Measurements from ENCODE around the gene SASH1. TPM values are rescaled to one million over a fixed set of nuclear protein-coding genes. Genes with fewer than 3 reads are reported as not detected.
"Not testable (repeated sequence)": the region's sequence is repeated elsewhere in the genome, so short reads cannot be mapped to it uniquely, and the experiment has no call there.

Gene SASH1
- total RNA-seq, 1 experiment from 2014 or later = 6.1 TPM

- in situ Hi-C loops (cut with HindIII; ENCODE audit: low pct_unique_long_range_greater_than_20kb, low sequenced_read_pairs) = no loop called here
- no peak for DNase-seq (ENCODE audit: low read depth)
These were observed 8.7 kb downstream of the SASH1 start for GRCh38 chr6:148351309-148351708.

- in situ Hi-C loops (cut with HindIII; ENCODE audit: low pct_unique_long_range_greater_than_20kb, low sequenced_read_pairs); DNase-seq (ENCODE audit: low read depth): not testable (repeated sequence)
These were observed 9.8 kb downstream of the SASH1 start for GRCh38 chr6:148352421-148352820.

GRCh38 chr6:148358196-148358785 is 15.7 kb downstream of the SASH1 start:
- DNase-seq (ENCODE audit: low read depth) = no peak
- in situ Hi-C loops (cut with HindIII; ENCODE audit: low pct_unique_long_range_greater_than_20kb, low sequenced_read_pairs) = no loop called here

GRCh38 chr6:148359228-148359627 is 16.6 kb downstream of the SASH1 start:
- DNase-seq (ENCODE audit: low read depth) = no peak
- in situ Hi-C loops (cut with HindIII; ENCODE audit: low pct_unique_long_range_greater_than_20kb, low sequenced_read_pairs) = no loop called here

GRCh38 chr6:148364056-148364824 is 21.6 kb downstream of the SASH1 start:
- DNase-seq (ENCODE audit: low read depth) = no peak
- in situ Hi-C loops (cut with HindIII; ENCODE audit: low pct_unique_long_range_greater_than_20kb, low sequenced_read_pairs) = no loop called here

- in situ Hi-C loops (cut with HindIII; ENCODE audit: low pct_unique_long_range_greater_than_20kb, low sequenced_read_pairs) = no loop called here
- DNase-seq (ENCODE audit: low read depth) = no peak
These were observed 22.4 kb downstream of the SASH1 start for GRCh38 chr6:148365041-148365440.

GRCh38 chr6:148367411-148368024 is 24.9 kb downstream of the SASH1 start:
- in situ Hi-C loops (cut with HindIII; ENCODE audit: low pct_unique_long_range_greater_than_20kb, low sequenced_read_pairs) = no loop called here
- no peak for DNase-seq (ENCODE audit: low read depth)

GRCh38 chr6:148370176-148370575 is 27.5 kb downstream of the SASH1 start:
- in situ Hi-C loops (cut with HindIII; ENCODE audit: low pct_unique_long_range_greater_than_20kb, low sequenced_read_pairs) = no loop called here
- no peak for DNase-seq (ENCODE audit: low read depth)

GRCh38 chr6:148374040-148374774 is 31.6 kb downstream of the SASH1 start:
- in situ Hi-C loops (cut with HindIII; ENCODE audit: low pct_unique_long_range_greater_than_20kb, low sequenced_read_pairs) = no loop called here
- no peak for DNase-seq (ENCODE audit: low read depth)

GRCh38 chr6:148375401-148375800 is 32.8 kb downstream of the SASH1 start:
- in situ Hi-C loops (cut with HindIII; ENCODE audit: low pct_unique_long_range_greater_than_20kb, low sequenced_read_pairs) = no loop called here

GRCh38 chr6:148379481-148379880 is 36.8 kb downstream of the SASH1 start:
- DNase-seq (ENCODE audit: low read depth) = no peak
- in situ Hi-C loops (cut with HindIII; ENCODE audit: low pct_unique_long_range_greater_than_20kb, low sequenced_read_pairs) = no loop called here

More at GRCh38 chr6:148375401-148375800, 32.8 kb downstream of the SASH1 start:
- DNase-seq (ENCODE audit: low read depth) = no peak

GRCh38 chr6:148379966-148380713 is 37.5 kb downstream of the SASH1 start:
- in situ Hi-C loops (cut with HindIII; ENCODE audit: low pct_unique_long_range_greater_than_20kb, low sequenced_read_pairs) = no loop called here
- no peak for DNase-seq (ENCODE audit: low read depth)

GRCh38 chr6:148382051-148382450 is 39.4 kb downstream of the SASH1 start:
- in situ Hi-C loops (cut with HindIII; ENCODE audit: low pct_unique_long_range_greater_than_20kb, low sequenced_read_pairs); DNase-seq (ENCODE audit: low read depth): not testable (repeated sequence)

GRCh38 chr6:148382861-148383260 is 40.2 kb downstream of the SASH1 start:
- in situ Hi-C loops (cut with HindIII; ENCODE audit: low pct_unique_long_range_greater_than_20kb, low sequenced_read_pairs) = no loop called here
- peak; percentile 22 for DNase-seq (ENCODE audit: low read depth)

- no peak for DNase-seq (ENCODE audit: low read depth)
- in situ Hi-C loops (cut with HindIII; ENCODE audit: low pct_unique_long_range_greater_than_20kb, low sequenced_read_pairs) = no loop called here
These were observed 41.2 kb downstream of the SASH1 start for GRCh38 chr6:148383658-148384368.

GRCh38 chr6:148385379-148385778 is 42.7 kb downstream of the SASH1 start:
- no peak for DNase-seq (ENCODE audit: low read depth)
- in situ Hi-C loops (cut with HindIII; ENCODE audit: low pct_unique_long_range_greater_than_20kb, low sequenced_read_pairs) = no loop called here

GRCh38 chr6:148388521-148388920 is 45.9 kb downstream of the SASH1 start:
- DNase-seq (ENCODE audit: low read depth) = no peak
- in situ Hi-C loops (cut with HindIII; ENCODE audit: low pct_unique_long_range_greater_than_20kb, low sequenced_read_pairs) = no loop called here

GRCh38 chr6:148389086-148389485 is 46.4 kb downstream of the SASH1 start:
- in situ Hi-C loops (cut with HindIII; ENCODE audit: low pct_unique_long_range_greater_than_20kb, low sequenced_read_pairs) = no loop called here
- DNase-seq (ENCODE audit: low read depth) = no peak
